Colonic mucosa (tissue), 4 donors: Measurements from ENCODE around the gene IMMP2L. TPM values are rescaled to one million over a fixed set of nuclear protein-coding genes. Genes with fewer than 3 reads are reported as not detected.

Source experiments
- DNase-seq: peaks from one replicate; pipeline ENCODE4 v3.0.0-alpha.2; 2020
- H3K27ac ChIP-seq: fragments of 200-600 bp; one replicate; pipeline ENCODE4 v1.8.0; 2021
- H3K27me3 ChIP-seq: fragments of 200-600 bp; one replicate; pipeline ENCODE4 v1.8.0; 2021
- H3K36me3 ChIP-seq: fragments of 200-600 bp; one replicate; pipeline ENCODE4 v1.8.0; 2021
- H3K4me1 ChIP-seq: fragments of 200-600 bp; one replicate; pipeline ENCODE4 v1.8.0; 2021; ENCODE audit warnings: mild to moderate bottlenecking
- H3K4me3 ChIP-seq: fragments of 200-600 bp; one replicate; pipeline ENCODE4 v1.8.0; 2021
- H3K9ac ChIP-seq, 2 donors: one replicate each; pipeline ENCODE4 v1.7.0; 2013; ENCODE audit warnings: control low read depth in 2 of 2, low read depth in 2 of 2, low read length in 2 of 2
- H3K9me3 ChIP-seq: fragments of 200-600 bp; one replicate; pipeline ENCODE4 v1.8.0; 2021
- intact Hi-C: fragments of 100-400 bp; cut with DNase I; formaldehyde crosslinking; loops from one replicate; pipeline ENCODE4 v1.14.1; 2022
- total RNA-seq, 2 donors: library from RNA; stranded (reverse); fragmentation: NEBNext Ultra II Directional in 1 of 2; extraction: Animal tissue kit (Norgen Biotek cat#: 25700) in 1 of 2; gene quantifications; one replicate each; pipeline ENCODE4 v1.2.1, GENCODE V29; 2021
- TF ChIP-seq, protein P1 (sequence below): fragments of 200-600 bp; IDR thresholded peaks from one replicate; pipeline ENCODE4 v1.8.0; 2022; ENCODE audit warnings: antibody characterized with exemption, mild to moderate bottlenecking
- donor health status: healthy.
- donor health status: DM: no; HTN: no; CAD: no.
- donor health status: DM: no; HTN: no; CAD: no.

IMMP2L gene
- total RNA-seq, 2 donors from 2014 or later = 13.4 to 15.4 TPM

DNA sequence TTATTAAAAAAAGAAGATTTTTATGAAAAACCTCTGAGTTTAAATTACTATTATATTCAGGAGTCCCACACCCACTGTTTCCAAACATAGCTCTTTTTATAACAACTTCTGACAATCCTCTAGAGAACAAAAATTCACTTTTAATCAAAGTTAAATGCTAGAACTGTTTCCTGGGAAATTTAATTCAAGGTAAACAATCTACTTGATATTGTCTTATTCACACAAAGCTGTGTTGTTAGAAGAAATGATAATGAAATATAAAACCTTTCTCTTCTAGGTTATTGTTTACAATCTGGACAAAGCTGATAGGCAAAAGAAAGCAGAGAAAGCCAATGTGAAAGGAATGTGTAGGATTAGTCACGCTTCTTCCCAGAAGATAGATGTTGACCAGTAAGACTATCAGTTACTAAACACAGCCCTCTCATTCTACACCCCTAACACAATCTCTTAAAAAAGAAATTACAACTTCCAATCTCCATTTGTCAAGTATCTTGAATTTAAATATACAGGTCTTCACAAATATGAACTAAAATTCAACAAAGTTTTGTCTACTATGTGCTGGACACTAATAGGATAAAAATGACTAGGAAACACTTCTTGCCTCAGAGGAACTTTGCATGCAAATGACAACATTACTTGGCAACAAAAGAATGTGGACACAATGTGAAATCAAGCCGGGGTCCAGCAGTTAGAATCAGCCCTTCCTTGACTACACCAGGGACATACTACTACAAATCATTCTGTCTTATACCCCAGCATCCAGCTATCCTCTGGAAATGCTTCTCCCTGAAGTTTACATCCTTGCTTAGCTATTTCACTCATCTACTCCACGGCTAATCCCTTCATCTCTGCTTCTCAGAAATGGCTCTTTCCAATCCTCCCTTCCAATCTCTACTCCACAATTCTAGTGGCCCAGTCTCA is 123.7 kb downstream of the IMMP2L start:
- no peaks in the 10 kb centered on the region for H3K9me3 ChIP-seq
- no peaks in the 10 kb centered on the region for H3K27me3 ChIP-seq
- H3K4me1 ChIP-seq = no peaks in the 10 kb centered on the region
- H3K27ac ChIP-seq = no peak overlapping the region
- no peaks in the 10 kb centered on the region for H3K36me3 ChIP-seq
- intact Hi-C loops = no loop called here
- TF ChIP-seq, protein P1, sequence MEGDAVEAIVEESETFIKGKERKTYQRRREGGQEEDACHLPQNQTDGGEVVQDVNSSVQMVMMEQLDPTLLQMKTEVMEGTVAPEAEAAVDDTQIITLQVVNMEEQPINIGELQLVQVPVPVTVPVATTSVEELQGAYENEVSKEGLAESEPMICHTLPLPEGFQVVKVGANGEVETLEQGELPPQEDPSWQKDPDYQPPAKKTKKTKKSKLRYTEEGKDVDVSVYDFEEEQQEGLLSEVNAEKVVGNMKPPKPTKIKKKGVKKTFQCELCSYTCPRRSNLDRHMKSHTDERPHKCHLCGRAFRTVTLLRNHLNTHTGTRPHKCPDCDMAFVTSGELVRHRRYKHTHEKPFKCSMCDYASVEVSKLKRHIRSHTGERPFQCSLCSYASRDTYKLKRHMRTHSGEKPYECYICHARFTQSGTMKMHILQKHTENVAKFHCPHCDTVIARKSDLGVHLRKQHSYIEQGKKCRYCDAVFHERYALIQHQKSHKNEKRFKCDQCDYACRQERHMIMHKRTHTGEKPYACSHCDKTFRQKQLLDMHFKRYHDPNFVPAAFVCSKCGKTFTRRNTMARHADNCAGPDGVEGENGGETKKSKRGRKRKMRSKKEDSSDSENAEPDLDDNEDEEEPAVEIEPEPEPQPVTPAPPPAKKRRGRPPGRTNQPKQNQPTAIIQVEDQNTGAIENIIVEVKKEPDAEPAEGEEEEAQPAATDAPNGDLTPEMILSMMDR = no peak
- DNase-seq = no peak
- no peak overlapping the region for H3K4me3 ChIP-seq
- H3K9ac ChIP-seq = no peak overlapping the region

DNA sequence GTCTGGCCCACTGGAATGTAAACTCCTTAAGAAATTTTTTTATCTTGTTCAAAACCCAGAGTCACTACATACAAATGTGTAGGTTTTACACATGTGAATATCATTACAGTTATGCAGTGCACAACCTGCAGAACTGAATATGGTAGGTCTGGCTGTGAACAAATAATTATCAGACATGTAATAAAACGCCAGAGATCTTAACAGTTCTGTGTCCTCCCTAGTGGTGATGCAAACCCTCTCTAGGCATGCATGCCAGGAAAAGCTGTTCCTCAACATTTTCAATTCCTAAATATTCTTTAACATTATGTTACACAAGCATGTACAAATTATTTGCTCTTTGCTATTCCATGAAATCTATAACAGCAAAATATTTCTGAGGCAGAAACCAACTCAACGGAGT is 124.6 kb downstream of the IMMP2L start:
- Histone ChIP-seq H3K36me3 (no peaks in the 10 kb centered on the region), H3K4me3 (no peak overlapping the region), H3K27ac (no peak overlapping the region), H3K27me3 (no peaks in the 10 kb centered on the region), H3K4me1 (no peaks in the 10 kb centered on the region), H3K9me3 (no peaks in the 10 kb centered on the region), H3K9ac (no peak overlapping the region)
- TF ChIP-seq, protein P1 = no peak
- DNase-seq = no peak
- intact Hi-C loops = no loop called here

DNA sequence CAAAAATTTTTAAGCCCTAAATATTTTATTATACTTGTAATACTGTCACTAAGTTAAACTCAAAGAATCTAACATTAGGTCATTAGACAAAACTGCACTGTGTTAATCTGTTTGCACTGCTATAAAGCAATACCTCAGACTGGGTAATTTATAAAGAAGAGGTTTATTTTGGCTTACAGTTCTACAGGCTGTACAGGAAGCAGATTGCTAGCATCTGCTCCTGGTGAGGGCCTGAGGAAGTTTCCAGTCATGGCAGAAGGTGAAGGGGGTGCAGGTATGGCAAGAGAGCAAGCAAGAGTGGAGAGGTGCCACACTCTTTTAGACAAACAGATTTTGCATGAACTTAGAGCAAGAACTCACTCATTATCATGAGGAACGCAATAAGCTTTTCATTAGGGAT is 125.7 kb downstream of the IMMP2L start:
- Histone ChIP-seq H3K9ac (no peak overlapping the region), H3K36me3 (no peaks in the 10 kb centered on the region), H3K4me1 (no peaks in the 10 kb centered on the region), H3K27me3 (no peaks in the 10 kb centered on the region), H3K27ac (no peak overlapping the region), H3K9me3 (no peaks in the 10 kb centered on the region), H3K4me3 (no peak overlapping the region)
- DNase-seq = no peak
- TF ChIP-seq, protein P1 = no peak
- intact Hi-C loops = no loop called here

DNA sequence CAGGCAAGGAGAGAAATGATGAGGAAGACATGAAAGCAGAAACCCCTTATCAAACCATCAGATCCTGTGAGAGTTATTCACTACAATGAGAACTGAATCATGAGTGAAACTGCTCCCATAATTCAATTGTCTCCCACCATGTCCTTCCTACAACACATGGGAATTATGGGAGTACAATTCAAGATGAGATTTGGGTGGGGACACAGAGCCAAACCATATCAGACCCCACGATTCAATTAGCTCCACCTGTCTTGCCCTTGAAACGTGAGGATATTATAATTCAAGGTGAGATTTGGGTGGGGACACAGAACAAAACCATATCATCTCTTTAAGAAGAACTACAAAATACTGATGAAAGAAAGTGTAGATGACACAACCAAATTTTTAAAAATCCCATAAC is 128.9 kb downstream of the IMMP2L start:
- Histone ChIP-seq H3K36me3 (no peaks in the 10 kb centered on the region), H3K4me1 (no peaks in the 10 kb centered on the region), H3K27ac (no peak overlapping the region), H3K9ac (no peak overlapping the region), H3K9me3 (no peaks in the 10 kb centered on the region), H3K27me3 (no peaks in the 10 kb centered on the region), H3K4me3 (no peak overlapping the region)
- intact Hi-C loops = no loop called here
- no peak for DNase-seq
- TF ChIP-seq, protein P1 = no peak

DNA sequence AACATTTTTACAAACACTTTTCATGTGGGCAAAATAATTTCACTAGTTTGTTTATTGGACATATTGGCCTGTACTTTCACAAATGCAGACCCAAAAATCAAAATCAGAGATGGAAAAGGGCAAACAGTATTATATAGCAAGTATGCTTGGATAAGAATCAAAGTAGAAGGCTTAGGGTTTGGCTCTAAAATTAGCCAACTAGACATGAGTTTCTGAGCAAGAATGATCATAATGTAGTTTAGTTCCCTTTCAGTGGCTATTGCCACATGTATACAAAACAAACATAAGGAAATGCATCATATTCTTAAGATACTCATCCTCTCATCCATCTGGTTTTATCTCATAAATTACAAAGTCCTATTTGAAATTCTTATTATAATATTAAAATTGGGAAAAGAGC is 132.5 kb downstream of the IMMP2L start:
- H3K27ac ChIP-seq = no peak overlapping the region
- H3K4me1 ChIP-seq = no peaks in the 10 kb centered on the region
- no peaks in the 10 kb centered on the region for H3K9me3 ChIP-seq
- TF ChIP-seq, protein P1 = no peak
- no peak for DNase-seq
- no peaks in the 10 kb centered on the region for H3K27me3 ChIP-seq
- no peak overlapping the region for H3K9ac ChIP-seq
- no peaks in the 10 kb centered on the region for H3K36me3 ChIP-seq
- intact Hi-C loops = no loop called here
- no peak overlapping the region for H3K4me3 ChIP-seq
